CMK (cell line): ENCODE results near the gene MYO3B.
"Not testable (repeated sequence)": the region's sequence is repeated elsewhere in the genome, so short reads cannot be mapped to it uniquely, and the experiment has no call there.

Experiments used
- DNase-seq: peaks from one replicate; pipeline ENCODE4 v3.0.0-alpha.2; 2010; ENCODE audit warnings: low read depth

Gene MYO3B

DNA sequence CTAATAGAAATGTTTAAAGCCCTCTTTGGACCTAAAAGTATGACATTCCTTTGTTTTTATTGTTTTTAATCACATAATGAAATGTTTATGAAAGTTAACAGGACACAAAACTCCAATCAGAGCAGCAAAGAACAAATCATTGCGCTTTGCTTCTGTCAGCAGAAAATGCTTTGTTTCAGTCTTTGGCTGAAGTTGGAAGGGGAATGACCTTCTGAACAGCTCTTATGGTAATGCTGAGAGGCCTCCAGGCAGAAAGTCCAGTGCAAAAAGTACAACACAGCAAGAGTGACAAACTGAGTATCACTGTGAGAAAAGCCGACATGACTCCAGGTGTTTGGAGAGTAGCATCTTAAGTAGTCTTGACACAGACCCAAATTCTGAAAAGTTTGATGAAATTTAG lies 389.5 kb downstream of the MYO3B start:
- DNase-seq = no peak

GRCh38 chr2:170568511-170568910 lies 390.6 kb downstream of the MYO3B start:
- no peak for DNase-seq

- DNase-seq = no peak
Measured at GRCh38 chr2:170571612-170572011, 393.7 kb downstream of the MYO3B start.

- DNase-seq = no peak
Measured at GRCh38 chr2:170573671-170574070, 395.7 kb downstream of the MYO3B start.

- DNase-seq = no peak
Measured at GRCh38 chr2:170576296-170576695, 398.3 kb downstream of the MYO3B start.

DNA sequence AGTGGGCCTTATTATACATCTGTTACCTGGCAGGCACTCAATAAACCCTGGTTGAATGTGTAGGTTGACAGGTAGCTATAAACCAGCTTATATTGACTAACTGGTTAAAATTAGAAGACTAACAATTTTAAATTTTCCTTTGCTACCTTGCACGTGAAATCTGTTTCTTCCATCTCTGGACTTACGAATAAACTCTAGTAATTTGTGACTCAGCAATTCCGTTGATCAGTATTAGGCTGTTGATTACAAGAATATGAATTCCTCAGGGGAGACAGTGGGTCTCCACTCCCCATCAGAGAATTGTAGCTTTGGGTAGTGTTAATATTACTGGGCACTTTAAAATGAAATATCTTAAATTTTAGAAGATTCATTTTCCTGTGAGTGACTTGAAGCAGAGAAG lies 399.4 kb downstream of the MYO3B start:
- no peak for DNase-seq

- DNase-seq = no peak
Measured at GRCh38 chr2:170578606-170579005, 400.7 kb downstream of the MYO3B start.

DNA sequence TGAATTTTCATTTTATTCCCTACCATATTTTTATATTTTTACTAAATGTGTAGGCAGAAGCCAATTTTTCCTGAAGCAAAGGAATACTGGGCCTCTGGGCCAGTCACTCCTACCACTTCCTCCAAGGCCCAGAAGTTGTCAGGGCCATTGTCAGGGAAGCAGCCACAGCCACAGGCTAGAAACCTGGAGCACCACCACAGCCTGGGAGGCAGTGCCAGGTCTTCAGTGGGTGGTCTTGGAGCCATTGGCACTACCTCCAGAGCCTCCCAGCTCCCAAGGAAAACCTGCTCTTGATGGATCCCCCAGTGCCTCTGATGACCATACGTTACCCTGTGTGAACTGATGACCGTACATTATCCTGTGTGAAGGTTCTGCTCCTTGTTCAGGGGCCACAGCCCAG lies 401.6 kb downstream of the MYO3B start:
- DNase-seq = no peak

GRCh38 chr2:170582313-170582712 lies 404.4 kb downstream of the MYO3B start:
- no peak for DNase-seq

GRCh38 chr2:170582751-170583463 lies 405.0 kb downstream of the MYO3B start:
- DNase-seq = no peak

GRCh38 chr2:170585067-170585466 lies 407.1 kb downstream of the MYO3B start:
- DNase-seq = no peak

- DNase-seq = no peak
Measured at GRCh38 chr2:170586571-170587095, 408.7 kb downstream of the MYO3B start.

DNA sequence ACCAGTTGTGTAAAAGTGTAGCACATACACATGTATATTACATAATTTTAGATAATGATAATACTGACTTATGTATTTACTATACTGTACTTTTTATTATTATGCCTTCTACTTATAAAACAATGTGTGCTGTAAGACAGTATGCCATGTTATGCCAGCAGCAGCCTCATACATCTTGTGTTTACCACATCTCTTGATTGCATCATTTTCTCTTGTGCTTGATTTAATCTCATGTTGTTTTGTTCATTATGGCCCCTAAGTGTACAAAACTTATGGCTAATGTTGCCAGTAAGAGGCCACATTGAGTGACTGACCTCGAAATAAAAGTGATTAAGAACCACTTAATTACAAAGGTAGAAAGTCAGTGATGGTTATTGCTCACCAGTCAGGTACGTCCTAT lies 409.2 kb downstream of the MYO3B start:
- DNase-seq = no peak

GRCh38 chr2:170587922-170588321 lies 410.0 kb downstream of the MYO3B start:
- DNase-seq = no peak

GRCh38 chr2:170588729-170589128 lies 410.8 kb downstream of the MYO3B start:
- no peak for DNase-seq

DNA sequence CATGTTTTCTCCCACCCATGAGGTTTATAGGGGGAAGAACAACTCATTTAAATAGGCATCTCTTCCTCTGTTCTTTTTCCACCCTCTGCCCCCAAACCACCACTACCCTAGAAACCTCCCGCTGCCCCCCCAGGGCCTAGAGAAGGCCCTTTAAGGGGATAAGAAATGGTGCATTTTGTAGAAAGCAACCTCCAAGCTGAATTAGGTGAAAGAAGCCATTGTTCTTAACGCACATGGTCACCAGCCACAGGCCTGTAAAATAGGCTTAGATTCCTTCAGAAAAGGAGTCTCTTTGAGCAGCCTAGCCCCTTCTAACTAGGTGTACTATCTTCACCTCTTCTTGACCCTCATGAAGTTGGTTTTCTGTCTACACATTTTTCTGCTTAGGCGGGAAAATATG lies 418.6 kb downstream of the MYO3B start:
- DNase-seq = no peak

- no peak for DNase-seq
Measured at GRCh38 chr2:170598067-170598395, 420.1 kb downstream of the MYO3B start.

DNA sequence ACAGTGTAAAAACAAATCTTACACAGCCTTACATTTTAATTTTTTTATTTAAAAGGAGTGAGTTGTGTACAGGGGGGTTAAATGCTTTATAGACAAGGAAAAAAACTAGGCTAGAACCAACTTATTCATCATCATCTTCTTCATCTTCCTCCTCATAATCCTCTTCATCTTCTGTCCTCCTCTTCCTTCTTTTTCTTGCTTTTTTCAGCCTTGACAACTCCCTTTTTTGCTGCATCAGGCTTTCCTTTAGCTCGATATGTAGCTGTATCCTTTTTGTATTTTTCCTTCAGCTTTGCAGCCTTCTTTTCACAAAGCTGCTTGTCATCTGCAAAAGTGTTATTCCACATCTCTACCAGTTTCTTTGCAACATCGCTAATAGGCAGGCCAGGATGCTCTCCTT lies 423.5 kb downstream of the MYO3B start:
- DNase-seq = no peak

DNA sequence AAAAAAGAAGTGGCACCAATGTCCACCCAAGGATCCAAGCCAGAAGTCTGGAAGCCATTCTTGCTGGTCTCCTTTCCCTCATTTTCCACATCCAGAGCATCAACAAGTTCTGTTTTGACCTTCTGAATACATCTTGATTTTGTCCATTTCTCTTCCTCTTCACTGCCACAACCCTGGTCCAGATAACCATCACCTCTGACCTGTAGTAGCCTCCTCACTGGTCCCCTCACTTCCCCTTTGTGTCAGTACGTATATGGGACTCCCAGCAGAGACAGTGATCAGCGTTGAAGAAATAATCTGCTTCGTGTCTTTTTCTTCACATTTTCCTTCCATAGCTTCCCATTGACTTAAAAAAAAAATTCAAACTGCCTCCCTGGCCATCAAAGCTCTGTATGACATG lies 427.9 kb downstream of the MYO3B start:
- DNase-seq = no peak

DNA sequence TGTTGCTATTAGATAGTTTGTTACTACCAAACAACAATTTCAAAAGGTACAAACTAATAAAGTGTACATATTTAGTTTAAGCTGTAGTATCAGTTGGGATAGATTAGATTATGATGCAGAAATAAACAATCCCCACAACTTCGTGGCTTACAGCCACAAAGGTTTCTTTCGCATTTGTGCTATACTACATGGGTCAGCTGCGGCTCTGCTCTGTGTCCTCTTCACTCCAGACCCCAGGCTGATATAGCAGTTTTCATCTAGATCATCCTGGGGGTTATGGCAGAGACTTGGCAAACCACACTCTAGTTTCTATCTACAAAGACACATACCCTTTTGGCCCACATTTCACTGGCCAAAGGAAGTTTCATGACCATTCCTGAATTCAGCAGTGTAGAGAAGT lies 429.2 kb downstream of the MYO3B start:
- no peak for DNase-seq

- DNase-seq = no peak
Measured at GRCh38 chr2:170610615-170611014, 432.7 kb downstream of the MYO3B start.

DNA sequence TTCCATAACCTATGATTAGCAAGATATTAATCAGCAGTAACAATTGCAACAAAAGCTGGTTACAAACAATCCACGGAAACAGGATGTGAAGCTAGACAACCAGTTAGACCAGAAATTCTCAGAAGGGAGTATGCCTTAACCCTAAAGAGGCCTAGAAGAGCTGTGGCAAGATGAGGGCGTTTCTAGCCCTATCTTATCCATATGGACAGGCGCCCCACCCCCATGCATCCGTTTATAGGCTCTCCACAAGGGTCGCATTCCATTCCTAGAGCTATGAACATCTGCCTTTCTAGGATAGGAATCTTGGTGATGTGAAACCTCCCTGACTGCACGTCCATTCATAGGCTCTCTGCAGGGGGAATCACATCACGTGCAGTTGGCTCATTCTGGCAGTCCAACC lies 441.0 kb downstream of the MYO3B start:
- DNase-seq = not testable (repeated sequence)

DNA sequence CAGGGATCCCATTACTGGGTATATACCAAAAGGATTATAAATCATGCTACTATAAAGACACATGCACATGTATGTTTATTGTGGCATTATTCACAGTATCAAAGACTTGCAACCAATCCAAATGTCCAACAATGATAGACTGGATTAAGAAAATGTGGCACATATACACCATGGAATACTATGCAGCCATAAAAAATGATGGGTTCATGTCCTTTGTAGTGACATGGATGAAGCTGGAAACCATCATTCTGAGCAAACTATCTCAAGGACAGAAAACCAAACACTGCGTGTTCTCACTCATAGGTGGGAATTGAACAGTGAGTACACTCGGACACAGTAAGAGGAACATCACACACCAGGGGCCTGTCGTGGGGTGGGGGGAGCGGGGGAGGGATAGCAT lies 457.1 kb downstream of the MYO3B start:
- DNase-seq = not testable (repeated sequence)

- no peak for DNase-seq
Measured at GRCh38 chr2:170639635-170640034, 461.7 kb downstream of the MYO3B start.
